HuH-7 (cell line): ENCODE measurements around the gene TMEFF1.
"Not testable (repeated sequence)": the region's sequence is repeated elsewhere in the genome, so short reads cannot be mapped to it uniquely, and the experiment has no call there.

Experiments
- DNase-seq: peaks from one replicate; pipeline ENCODE4 v3.0.0; 2011; ENCODE audit warnings: low spot score

TMEFF1 gene, protein sequence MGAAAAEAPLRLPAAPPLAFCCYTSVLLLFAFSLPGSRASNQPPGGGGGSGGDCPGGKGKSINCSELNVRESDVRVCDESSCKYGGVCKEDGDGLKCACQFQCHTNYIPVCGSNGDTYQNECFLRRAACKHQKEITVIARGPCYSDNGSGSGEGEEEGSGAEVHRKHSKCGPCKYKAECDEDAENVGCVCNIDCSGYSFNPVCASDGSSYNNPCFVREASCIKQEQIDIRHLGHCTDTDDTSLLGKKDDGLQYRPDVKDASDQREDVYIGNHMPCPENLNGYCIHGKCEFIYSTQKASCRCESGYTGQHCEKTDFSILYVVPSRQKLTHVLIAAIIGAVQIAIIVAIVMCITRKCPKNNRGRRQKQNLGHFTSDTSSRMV

DNA sequence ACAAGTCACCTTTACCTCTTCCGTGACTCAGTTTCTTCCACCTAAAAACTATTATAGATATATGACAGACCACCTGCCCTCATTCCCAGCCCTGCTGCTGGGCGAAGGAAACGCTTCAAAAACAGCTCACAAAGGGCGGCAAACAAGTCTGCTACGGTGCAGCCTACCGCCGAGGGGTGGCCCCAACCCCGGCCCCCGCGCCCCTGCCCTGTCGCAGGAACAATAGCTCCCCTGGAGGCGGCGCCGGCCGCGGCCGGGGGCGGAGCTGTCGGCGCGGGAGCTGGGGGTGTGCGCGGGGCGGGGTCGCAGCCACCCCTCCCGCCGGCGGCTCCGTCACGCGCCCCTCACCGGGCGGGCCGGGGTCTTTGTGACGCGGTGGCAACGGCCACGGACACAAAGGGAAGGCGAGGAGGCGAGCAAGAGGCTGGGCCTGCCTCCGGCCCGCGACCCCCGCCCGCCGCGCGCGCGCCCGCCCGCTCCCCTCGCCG is at the start of gene TMEFF1:
TSS of gene TMEFF1 (plus strand) at position 362 of the 488 bp plus-strand sequence. CDS start 396 bp downstream, outside the sequence.
- peak; percentile 80 for DNase-seq

DNA sequence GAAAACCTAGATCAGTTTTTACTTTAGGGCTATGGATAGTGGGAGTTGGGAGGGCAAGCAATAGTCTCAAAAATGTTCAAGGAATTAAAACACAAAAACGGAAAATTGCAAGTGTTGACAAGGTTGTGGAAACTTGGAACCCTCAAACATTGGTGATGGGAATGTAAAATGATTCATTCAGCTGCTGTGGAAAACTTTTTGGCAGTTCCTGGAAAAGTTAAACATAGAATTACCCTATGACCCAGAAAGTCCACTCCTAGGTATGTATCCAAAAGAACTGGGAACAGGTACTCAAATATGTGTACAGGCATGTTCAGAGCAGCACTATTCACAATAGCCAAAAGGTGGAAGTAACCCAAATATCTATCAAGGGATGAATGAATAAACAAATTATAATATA is 47.2 kb upstream of the TMEFF1 start:
- no peak for DNase-seq

DNA sequence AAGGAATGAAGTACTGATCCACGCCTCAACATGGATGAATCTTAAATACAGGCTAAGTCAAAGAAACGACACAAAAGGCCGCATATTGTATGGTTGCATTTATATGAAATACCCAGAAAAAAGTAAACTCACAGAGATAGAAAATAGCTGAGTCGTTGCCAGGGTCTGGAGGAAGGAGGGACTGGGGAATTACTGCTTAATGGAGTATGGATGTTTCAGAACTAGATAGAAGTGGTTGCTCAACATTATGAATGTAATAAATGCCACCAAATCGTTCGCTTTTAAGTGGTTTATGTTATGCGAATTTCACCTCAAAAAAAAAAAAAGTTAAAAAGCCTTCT is 46.8 kb upstream of the TMEFF1 start:
- no peak for DNase-seq

DNA sequence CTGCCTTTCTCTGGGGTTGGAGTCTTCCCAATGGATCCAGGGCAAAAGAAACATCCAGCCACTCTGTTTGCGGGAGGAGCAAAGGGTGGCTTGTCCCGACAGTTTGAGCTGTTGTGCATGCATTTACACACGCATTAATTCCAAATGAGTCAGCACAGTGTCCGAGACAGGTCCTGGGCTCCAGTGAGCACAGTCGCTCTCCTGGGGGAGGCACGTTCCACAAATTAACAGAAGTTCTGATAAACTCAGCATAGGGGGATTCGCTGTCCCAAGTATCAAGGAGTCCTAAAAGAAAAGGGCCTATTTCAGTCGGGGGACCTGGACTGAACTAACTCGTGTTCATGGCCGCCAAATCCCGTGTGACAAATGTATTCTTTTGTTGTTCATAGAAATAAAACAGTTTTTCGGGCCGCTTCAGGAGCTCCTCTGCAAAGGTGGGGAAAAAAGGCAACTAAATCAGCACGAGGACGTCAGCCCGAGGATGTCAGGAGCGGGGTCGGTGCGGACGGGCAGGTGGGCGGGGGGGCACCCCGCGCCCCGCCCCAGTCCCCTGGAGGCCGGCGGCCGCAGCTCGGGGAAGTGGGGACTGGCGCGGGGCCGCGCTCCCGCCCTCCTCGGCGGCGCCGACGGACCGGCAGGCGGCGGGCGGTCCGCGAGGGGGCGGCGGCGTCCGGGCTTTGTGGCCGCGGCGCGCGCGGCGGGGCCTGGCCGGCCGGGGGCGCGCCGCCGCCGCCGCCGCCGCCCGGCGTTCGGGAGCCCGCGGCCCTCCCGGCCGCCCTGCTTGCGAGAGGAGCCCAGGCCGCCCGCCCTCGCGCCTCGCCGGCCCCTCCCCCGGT is 46.2 kb upstream of the TMEFF1 start, which contains the start of gene MSANTD3:
TSS of gene MSANTD3 (plus strand) at position 614 of the 836 bp plus-strand sequence. CDS start 14,796 bp downstream, outside the sequence.
- DNase-seq = peak; percentile 70

DNA sequence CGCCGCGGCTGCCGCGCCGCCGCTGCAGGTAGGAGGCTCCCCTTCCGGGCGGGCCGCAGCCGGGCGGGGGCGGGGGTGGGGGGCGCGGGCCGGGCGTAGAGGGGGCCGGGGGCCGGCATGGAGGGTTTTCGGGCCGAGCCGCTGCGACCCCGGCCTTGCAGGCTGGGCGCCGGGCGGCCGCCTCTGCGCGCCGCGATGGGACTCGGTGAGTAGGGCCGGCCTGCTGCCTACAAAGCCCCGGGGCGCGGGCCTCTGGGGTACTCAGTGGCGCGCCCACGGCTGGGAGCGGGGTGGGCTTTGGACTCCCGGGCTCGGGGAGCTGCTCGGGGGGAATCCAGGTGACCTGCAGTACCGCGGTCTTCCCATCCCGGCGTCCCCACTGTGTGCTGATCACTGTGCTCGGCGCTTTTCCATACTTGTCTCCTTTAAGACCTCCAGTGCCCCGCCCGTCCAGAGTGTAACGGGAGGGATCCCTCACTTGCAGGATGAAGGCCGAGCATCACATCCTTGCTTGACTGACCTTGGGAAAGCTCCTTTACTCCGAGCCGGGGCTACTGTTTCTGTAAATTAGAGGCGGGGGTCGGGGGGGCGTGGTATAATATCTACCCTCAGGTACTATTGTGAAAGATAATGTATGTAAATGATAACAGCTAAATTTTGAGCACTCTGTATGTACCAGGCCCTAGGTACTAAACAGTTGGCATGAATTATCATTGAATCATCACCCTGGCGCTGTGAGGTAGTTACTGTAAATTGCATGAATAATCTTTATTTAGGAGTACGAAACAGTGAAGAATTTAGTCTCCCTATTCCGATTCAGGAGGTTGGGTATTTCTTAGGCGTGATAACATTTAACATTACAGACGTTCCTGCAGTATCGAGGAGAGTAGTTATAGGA is 45.3 kb upstream of the TMEFF1 start:
- DNase-seq = peak; percentile 65

DNA sequence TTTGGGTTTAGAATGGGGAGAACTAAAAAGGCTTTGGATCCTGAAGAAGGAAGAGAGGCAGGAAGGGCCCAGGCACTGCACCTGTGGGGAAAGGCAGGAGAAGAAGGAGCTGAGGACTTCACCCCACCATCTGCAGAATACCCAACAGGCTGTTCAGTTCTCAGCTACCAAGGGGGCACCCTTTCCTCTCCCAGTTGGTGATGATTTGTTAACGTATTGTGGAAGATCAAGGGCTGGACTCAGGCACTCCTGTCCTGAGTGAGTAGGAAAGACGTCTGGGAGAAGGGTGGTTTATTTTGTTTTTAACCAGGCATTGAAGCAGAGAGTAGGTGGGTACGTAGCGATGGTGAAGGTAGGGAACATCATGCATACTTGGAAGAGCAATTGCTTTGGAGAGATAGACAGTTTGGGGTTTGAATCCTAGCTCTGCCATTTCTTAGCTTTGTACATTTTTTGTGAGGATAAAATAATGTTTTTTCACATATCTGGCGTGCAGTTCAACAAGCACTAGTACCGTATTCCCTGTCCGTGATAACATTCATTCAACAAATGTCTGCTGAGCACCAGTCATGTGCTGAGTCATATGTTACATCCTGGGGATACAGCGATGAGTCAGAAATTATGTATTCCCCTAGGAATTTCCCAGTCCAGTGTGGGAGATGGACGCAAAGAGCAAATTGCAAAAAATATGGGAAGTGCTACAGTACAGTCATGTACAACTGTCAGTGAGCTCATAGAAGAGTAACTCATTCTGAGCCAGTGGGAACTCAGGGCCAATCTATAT is 43.9 kb upstream of the TMEFF1 start:
- no peak for DNase-seq

DNA sequence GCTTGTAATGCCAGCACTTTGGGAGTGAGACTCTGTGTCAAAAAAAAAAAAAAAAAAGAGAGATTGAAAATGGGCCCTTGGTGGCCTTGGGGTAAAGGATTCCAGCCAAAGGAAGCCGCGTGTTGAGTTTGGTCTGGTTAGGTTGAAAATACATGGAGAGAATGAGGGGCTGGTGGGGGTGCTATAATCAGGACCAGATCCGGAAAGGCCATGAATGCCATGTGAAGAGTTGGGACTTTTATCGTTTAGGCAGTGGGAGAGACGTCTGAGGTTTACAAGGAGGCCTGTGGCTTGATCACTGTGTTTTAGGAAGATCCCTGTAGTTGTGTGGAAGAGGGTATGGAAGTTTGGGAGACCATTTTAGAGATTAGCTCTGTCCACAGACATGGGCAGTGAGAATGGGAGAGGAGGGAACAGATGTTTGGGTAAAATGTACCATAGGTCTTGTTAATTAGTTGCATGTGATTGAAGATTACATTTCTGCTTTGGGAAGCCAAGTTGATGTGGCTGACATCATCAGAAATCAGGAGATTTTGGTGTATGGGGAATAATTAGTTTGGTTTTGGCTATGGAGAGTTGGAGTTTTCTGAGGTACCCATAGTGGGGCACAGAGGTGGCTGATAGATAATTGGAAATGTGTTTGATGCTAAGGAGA is 42.5 kb upstream of the TMEFF1 start:
- no peak for DNase-seq

DNA sequence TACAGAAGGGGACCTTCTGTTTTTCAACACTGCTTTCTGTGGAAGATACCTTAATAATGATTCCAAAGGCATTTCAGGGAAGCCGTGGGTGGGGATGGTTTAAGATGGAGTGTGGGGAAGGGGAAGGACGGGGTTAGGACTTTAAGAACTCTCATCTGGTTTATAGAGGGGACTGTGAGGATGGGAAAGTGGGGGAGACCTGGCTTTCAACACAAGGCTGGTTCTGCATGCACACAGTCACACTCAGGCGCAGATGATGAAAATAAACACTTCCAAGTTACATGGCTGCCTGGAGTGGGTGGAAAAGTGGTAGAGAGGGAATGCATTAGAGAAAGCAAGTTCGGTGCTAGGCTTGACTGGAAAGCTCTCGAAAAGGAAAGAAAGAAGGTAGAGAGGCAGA is 41.1 kb upstream of the TMEFF1 start:
- DNase-seq = no peak

DNA sequence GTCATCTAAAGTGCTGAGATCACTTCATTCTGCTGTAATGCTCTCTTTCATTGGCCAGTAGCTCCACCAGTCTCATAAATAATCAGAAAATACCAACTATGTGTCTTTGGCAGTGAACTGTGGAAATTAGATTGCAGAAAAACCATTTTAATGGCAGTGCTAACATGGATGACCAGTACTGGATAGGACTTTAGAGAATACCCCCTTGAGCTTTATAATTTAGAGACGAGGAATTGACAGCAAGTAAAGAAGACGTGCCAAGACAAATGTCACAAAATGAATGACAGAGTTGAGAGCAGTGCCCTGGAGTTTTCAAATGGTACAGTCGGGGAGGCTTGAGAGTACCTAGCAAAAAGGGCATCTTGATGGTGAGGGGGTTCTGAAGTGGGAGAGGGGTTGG is 40.2 kb upstream of the TMEFF1 start:
- DNase-seq = no peak

DNA sequence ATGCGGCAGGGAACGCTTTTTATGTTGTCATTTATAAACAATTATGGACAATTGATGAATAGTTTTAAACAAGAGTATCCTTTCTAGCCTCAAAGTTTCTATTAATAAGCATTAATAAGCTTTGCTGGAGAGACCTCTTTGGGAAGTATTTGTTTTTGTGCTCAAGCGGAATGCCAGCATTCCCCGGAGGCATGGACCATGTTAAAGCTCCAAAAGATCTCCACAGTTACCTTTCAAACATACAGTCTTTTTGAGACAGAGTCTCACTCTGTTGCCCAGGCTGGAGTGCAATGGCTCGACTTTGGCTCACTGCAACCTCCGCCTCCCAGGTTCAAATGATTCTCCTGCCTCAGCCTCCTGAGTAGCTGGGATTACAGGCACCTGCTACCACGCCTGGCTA is 36.4 kb upstream of the TMEFF1 start:
- DNase-seq = no peak

DNA sequence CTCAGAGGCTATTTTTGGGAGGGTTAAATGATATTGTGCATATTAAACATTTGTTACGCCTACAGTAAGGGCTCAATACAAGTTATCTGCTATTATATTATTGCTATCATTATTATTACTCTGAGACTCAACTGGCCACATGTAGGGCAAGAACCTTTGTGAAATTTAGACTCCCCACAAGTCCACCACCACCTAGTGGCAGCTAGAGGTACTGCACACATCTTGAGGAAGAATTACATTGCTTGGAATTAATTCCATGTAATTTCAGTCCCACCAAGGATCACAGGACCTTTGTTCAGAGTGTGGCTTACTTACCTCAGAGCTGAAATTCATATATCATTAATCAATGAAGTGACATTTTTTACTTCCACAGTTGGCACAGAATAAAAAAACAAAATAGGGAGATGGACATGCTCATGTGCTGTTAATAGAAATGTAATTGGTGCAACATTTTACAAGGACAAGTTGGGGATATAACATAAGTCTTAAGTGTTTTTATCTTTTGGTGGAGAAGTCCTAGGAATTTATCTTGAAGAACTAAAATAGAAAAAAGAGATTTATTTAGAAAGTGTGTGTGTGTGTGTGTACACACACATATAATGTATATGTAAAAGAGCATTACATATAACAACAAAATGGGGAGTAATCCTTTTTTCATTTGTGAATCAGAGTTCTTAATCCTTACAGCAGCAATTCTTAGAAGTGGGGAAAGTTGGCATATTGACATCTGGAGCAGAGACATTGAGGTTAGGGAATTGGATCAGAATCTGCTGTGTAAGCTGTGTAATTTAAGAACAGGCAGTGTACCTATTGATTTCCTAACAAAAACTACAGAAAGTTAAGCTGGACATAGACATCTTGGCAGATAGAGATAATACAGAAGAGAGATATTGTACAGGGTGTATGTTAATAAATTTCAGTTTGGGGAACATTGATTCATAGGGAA is 34.8 kb upstream of the TMEFF1 start:
- peak; percentile 44 for DNase-seq

DNA sequence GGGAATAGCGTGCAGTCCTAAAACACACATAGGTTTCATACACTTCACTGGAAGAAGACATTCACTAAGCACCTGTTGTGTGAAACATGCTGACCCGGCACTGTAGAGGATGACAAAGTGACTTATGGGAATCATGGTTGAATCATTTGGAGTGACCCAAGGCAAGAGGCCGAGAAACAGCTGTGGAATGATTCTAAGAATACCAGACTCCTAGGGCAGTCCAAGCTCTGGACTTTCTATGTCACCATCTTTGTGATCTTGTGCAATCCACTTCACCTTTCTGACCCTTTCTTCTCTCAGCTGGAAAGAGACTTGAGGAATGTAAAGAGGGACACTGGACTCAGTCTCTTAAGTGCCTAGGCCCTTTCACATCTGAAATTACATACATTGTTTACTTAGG is 32.9 kb upstream of the TMEFF1 start:
- no peak for DNase-seq

DNA sequence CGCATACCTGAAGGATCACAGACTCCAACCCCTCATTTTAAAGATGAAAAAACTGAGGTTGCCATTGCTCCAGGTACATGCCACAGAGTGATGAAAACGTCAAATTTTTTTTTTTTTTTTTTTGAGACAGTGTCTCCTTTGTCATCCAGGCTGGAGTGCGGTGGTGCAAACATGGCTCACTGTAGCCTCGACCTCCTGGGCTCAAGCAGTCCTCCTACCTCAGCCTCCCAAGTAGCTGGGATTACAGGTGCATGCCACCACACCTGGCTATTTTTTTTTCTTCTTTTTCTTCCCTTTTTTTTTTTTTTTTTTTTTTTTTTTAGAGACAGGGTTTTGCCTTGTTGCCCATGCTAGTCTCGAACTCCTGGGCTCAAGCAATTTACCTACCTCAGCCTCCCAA is 32.5 kb upstream of the TMEFF1 start:
- not testable (repeated sequence) for DNase-seq

DNA sequence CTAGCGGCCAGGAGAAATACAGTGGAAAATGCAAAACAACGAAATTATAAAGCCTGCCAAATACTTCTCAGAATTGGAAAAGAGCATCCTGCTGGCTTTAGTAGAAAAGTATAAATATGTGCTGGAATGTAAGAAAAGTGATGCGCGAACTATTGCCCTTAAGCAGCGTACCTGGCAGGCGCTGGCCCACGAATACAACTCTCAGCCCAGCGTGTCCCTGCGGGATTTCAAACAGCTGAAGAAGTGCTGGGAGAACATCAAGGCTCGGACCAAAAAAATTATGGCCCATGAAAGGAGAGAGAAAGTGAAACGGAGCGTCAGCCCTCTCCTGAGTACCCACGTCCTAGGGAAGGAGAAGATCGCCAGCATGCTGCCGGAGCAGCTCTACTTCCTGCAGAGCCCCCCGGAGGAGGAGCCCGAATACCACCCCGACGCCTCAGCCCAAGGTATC is 31.0 kb upstream of the TMEFF1 start:
- no peak for DNase-seq

DNA sequence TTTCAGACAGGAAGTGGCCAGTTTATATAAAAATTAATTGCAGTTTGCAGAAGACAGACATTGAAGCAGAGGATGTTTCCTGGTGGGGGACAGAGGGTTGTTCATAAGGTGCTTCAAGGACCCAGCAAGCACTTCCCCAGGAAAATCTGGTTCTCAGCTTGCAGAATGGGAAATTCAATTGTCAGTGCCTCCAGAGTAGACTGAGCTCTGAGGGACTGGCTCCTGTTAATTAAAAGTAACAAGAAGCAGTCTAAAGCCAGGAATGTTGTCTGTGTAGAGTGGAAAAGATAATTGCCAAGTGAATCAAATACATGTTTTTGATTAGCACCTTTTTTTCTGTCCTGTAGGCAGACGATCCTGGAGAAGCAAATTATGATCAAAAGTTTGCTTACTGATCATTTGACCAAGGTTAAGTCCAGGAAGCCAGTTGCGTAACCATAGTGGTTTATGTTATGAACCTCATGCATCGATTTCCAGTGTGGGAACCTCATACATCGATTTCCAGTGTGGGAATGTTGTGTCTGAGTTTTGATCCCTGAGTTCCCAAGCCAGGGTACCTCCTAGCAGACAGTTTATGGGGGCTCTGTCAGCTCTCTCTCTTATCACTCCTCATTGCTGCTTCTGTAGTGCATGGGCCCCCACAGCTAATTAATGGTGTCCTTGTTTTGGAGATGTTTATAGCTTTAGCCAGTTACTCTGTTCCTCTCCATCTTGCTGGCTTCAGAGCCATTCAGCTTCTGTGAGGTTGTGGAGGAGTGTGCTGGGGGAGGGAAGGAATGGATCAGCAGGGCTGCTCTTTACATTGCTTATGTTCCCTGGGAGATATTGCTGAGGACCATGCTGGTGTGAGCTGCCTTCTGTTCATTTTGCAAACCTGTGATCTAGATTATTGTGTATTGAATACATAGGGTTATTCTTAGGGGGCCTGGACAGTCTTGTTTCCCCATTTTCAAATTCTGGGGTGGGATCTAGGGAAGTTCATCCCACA is 28.9 kb upstream of the TMEFF1 start:
- DNase-seq = no peak

DNA sequence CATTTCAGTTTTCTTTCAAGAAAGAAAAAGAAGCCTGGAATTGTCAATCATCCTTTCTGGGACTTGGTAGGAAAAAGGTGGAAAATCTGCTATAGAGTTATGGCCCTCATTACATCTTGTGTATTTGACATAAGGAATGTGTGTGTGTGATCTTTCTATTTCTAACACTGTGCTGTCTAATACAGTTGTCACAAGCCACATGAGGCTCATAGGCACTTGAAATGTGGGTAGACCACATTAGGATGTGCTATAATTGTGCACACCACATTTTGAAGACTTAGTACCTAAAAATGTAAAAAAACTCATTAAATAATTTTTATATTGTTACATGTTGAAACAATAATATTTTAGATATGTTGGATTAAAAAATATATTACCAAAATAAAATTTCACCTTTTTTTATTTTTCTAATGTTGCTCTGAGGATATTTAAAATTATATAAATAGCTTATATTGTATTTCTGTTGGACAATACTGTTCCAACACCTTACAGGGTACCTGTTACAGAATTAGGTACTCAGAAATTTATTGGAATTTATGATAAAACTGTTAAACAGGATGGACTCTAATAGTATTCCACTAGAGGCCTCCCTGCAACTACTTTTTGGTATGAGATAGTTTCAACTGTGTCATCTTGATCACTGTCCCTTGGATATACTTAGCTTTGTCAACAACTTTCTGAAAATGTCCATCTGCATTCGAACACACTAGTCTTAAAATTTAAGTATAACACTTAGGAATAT is 27.6 kb upstream of the TMEFF1 start:
- DNase-seq = no peak

DNA sequence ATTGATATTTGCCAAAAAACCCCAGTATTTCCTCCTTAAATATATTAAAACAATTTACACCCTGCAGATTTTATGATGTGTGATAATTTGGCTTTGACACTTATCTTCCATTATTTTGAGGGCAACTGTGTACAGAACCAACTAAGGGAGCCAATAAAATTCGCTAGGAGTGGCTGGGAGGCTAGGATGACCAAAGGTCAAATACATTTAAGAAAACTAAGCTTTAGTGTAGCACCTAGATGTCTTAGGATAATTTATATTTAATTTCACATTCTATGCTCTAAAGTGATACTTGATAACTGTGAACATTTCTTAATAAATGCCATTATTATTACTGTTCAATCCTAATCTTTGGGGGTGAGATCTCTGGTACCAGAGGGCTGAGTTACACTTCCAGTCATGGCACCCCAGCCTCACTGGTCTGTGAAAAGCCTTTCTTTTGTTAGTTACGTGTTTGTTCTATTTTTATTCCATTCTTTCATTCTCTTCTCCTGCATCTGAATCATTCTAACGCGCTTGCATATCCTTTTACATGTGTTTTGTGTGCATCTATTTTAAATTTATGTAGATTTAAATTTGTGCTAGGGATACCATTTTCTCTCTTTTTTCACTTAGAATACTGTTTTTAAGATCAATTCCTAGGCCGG is 26.9 kb upstream of the TMEFF1 start:
- DNase-seq = no peak
